HG02763 (cell line): Measurements from ENCODE around the gene MAPK7.

Source experiments
- ATAC-seq: cut with Tn5 transposase; IDR thresholded peaks from one replicate; pipeline ENCODE4 v1.9.1; 2021; ENCODE audit warnings: mild to moderate bottlenecking, moderate library complexity; ENCODE audit not compliant: unreplicated experiment

The MAPK7 gene

GRCh38 chr17:19378416-19379360 is at the start of gene MAPK7:
TSS of gene MAPK7 (plus strand) at chr17:19378498. CDS start at chr17:19378901, 403 bp downstream.
- peak; percentile 3 for ATAC-seq

DNA sequence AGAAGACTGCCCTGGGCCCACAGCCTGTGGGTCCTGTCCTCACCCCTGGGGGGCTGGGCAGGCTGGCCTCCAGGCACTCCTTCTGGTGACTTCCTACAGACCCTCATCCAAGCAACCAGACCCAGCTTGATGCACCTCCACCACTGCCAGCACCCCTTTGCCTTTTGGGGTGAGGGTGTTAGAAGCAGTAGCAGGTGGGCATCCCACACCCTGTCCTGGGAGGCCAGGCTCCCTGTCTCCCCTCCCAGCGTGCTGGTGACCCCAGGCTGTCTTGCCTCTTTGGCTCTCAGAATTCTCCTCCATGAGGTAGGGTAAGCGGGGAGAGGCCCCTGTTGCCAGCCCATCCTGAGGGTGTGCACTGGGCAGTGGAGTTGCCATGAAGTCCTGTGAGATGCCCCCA is 49.2 kb upstream of the MAPK7 start:
- no peak for ATAC-seq

DNA sequence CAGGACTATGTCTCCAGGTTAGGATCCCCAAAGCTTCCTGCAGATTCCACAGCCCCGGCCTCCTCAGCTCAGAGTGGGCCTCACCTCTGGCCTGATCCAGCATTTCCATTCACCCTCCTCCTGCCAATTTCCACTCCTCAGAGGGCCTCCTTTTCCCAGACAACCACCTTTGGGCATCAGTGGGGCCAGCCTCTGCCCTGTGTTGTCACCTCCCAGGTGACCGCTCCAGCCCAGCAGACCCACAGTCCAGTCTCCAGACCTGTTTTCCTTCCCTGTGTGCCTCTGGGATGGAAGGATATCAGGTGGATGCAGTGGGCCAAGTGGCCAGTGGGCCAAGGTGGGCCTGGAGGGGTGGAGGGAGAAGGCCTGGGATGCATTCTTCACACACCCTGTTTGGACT is 48.5 kb upstream of the MAPK7 start:
- no peak for ATAC-seq

GRCh38 chr17:19330271-19330670 is 48.0 kb upstream of the MAPK7 start:
- ATAC-seq, result no peak

GRCh38 chr17:19331134-19331533 is 47.2 kb upstream of the MAPK7 start:
- no peak for ATAC-seq

- no peak for ATAC-seq
Measured at GRCh38 chr17:19331543-19332245, 46.6 kb upstream of the MAPK7 start.

GRCh38 chr17:19332371-19333131 is 45.7 kb upstream of the MAPK7 start:
- ATAC-seq, result no peak

DNA sequence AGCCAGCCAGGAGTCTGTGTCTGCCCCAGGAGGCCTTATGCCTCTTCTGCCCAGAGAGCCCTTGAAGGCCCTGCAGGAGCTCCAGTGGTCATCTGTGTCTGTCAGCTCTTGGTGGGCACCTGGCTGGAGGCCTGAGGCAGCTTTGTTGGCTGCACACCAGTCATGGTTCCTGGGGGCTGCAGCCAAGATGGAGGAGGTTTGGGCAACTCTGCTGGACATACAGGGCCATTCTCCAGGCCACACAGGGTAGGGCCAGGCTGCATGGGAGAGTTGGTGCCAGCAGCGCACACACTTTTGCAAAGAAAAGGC is 45.2 kb upstream of the MAPK7 start:
- ATAC-seq, result no peak

DNA sequence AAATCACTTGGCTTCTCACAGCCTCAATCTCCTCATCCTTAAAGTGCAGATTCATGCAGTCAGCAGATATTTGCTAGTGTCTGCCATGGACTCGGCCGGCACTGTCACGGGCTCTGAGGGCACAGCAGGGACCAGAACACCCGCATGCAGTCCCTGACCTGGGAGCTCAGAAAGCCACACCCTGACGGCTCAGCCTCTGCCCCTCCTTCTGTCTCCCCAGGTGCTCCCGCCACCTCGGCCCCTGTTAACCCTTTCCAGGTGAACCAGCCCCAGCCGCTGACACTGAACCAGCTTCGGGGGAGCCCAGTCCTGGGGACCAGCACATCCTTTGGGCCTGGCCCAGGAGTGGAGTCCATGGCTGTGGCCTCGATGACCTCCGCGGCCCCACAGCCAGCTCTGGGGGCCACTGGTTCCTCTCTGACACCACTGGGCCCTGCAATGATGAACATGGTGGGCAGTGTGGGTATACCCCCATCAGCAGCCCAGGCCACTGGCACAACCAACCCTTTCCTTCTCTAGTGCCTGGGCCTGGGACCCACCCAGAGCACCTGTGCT is 44.5 kb upstream of the MAPK7 start:
- no peak for ATAC-seq

GRCh38 chr17:19334331-19334730 is 44.0 kb upstream of the MAPK7 start:
- ATAC-seq, result no peak

DNA sequence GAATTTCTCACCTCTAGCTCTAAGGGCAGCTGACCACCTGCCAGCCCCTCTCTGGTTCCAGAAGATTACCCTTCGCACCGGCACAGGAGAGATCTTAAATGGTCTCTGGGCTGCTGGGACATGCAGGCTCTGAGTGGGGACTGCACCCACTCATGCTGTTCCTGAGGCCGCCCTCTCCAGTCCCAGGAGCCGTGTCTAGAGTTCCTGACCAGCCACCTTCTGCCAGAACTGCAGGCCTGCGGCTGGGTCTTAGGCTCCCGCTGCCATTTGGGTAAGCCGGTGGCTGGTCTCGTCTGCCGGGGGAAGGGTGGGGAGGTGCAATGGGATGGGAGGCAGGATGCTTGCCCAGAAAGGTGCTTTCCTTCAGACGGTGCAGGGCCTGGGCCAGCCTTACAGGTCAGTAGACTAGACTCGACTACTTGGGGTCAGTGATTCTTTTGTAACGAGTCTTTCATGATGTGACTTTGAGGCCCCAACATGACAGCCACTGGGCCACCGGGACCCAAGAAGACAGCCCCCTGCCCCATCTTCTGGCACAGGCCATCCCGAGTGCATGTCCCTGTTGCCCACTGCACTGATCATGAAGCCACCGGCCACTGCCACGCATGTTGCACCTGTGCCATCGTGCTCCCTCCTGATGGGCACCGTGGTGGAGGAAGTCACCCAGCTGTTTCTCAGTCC is 42.2 kb upstream of the MAPK7 start:
- ATAC-seq, result no peak

DNA sequence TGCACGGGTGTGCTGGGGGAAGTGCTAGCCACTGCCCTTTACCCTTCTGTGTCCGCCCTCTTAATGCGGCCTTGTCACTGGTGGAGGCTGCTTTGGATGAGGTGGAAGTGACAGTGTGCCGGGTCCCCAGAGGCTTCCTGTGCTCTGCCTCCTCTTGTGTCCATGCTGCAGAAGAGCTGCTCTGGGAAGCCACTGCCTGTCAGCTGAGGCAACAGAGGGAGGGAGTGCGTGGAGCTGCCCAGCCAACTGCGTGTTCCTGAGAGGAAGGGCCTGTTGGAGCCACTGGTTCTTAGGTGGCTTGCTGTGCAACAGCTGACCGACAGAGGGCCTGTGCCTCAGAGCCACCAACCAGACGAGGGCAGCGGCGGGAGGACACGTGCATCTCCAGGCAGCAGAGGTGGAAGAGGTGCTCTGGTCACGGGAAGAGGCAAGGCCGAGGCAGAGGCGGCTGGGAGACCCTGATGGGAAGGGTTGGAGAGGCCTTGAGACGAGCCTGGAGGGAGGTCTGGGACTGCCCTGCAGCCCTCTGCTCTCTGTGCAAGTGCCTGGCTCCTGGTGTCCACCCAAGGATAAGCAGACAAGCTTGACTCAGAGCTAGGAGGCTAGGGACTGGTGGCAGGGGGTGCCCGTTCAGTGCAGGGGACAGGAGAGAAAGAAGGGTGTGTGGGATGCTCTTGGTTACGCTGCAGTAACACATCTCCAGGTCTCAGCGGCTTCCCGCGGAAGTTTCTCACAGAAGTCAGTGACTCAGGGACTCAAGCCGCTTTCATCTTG is 41.2 kb upstream of the MAPK7 start:
- no peak for ATAC-seq

- ATAC-seq, result no peak
Measured at GRCh38 chr17:19337712-19338023, 40.6 kb upstream of the MAPK7 start.

GRCh38 chr17:19338031-19338990 is 40.0 kb upstream of the MAPK7 start:
- ATAC-seq, result peak; percentile 61

GRCh38 chr17:19339341-19339815 is 38.9 kb upstream of the MAPK7 start:
- no peak for ATAC-seq

- no peak for ATAC-seq
Measured at GRCh38 chr17:19341211-19341631, 37.1 kb upstream of the MAPK7 start.

DNA sequence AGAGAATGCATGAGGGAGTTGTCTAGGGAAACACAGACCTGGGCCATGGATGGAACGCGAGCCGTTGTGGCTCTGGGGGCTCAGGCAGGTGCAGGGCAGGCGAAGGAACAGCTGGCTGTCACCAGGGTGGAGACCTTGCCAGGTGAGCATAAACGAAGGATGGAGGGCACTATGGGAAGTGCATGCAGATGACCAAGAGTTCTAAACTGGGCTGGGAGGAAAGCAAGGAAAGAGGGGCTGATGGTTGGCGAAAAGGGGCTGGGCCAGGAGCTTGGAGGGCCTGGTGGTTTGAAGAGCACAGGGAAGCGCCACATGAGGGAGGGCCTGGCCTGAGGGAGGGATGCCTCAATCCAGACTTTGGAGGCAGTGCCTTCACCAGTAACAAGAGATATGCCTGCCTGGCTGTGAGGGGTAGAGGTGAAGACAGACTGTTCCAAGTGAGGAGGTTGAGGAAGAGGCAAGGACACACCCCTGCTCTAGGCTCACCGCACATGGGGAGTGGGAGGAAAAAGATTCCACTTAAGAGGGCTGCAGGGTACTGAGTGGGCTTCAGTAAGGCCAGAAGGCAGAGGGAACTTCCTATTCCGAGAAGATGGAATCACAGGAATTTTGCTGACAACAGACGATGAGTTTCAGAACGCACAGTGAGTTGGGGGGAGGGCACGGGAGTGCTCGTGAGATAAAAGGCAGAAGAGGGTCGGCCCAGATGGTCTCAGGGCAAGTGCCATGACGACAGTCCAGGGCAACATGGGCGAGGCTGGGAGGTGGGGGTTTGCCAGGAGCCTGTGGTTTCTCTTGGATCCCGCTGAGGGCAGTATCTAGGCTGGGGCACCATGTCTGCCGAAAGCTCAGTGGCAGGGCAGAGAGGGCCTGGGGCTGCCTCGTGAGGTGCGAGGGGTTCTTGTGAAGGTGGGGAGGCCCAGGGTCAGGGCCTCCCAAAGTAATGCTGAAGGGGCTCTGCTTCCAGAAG is 36.4 kb upstream of the MAPK7 start:
- ATAC-seq, result no peak
